Superior temporal gyrus (tissue), 1 donor: ENCODE measurements around the gene KIF26B.
"Not testable (repeated sequence)": the region's sequence is repeated elsewhere in the genome, so short reads cannot be mapped to it uniquely, and the experiment has no call there.

Experiments used
- DNase-seq: peaks from one replicate; pipeline ENCODE4 v3.0.0-alpha.2; 2016; ENCODE audit errors: extremely low spot score

The KIF26B gene

DNA sequence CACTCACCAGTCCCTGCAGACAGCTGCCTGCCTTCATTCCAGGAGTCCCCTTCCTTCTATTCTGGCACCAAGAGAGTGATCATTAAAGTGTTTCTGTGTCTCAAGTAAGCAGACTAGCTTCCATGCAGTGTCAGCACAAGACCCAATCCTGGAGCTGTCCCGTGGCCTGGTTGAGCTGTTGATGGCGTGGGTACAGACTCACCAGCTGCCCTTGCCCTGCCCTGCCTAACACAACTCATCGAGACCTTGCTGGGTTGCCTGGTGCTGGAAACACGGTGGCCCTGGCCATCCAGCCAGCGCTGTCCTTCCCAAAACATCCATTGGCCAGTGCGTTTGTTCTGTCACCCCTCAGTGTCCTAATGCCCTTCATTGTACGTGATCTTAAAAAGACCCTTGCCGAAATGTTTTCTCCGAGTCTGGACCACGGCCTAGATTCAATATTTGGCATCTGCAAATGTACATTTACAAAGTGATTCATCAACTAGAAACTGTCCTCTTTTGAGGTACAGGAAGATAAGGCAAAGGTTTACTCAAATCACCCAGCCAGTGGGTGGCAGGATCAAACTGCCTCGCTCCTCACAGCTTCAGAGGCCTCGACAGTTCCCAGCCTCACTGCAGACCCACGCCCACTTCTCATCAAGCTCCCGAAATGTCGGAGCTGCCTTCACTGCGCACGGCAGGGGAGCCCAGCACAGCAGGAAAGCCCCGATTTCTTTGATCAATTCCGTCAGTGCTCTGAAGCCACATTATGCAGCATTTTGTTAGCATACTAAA, 494.2 kb downstream of the KIF26B start:
- no peak for DNase-seq

DNA sequence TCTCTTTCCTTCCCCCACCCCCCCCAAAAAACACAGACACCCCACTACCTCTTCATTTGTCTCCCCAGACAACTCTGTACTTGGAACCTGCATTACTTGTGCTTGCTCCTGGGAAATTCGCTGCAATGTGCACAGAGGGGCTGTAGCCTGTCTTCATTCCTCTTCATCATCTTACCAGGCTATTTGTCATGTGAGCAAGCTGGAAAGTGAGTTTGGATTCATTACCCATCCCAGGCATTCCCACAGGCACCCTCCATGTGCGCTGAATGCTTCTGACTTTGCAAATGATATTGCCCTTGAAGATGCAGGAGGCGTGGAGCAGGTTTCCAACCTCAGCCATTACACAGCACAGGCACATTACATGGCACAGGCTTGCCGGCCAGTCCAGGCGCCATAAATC, 494.9 kb downstream of the KIF26B start:
- DNase-seq, result no peak

DNA sequence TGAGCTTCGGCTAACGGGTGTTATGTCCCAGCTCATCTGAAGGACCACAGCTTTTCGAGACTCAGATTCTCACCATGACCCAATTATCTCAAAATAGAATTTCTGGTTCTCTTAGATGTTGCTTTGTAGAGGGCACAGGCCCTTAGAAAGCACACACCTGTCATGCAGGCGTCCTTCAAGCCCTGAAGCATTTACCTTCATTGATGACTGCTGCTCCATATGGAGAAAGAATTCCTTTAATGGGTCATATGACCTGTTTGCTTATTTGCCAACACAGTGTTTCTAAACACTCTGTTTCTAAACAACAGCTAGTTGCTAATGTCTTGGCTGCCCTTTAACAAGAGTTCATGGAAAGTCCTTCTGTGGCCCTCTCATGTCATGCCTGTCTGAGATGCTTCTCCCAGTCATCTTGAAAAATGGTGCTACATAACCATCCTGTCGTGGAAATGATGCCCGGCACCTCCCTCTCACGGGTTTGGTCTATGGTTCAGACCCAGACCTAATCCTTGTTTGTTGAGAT, 495.7 kb downstream of the KIF26B start:
- DNase-seq, result no peak

DNA sequence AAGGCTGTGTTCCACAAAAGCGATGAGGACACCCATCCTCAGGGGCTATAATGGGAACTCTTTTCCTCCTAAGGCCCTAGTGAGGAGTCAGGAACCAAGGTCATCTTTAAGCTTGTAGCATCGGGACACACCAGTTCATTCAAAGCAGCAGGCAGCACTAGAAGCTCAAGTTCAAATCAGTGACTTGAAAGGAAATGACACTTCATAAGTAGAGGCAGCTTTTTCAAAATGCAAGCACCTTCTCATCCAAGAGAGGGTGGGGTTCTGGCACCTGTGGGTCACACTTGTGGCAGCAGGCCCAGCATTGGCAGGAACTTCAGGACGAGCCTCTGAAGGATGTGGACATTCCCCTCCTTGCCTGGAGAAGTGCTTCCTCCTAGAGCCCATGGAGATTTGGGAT, 496.3 kb downstream of the KIF26B start:
- no peak for DNase-seq

DNA sequence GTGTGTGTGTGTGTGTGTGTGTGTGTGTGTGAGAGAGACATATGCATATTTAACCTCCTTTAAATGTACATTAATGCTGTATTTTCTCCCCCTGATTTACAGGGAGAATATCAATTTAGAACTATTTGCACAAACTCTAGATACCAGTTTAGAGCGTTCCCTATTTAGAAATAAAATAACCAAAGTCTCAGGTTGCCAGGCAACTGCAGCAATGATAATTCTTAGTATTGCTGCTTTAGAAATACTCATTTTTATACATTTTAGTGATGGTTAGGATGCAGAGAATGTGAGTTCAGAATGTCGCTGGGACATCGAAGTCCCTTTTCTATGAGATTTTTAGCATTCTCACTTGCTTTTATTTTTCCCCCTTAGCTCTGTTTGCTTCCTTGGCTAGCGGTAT, 497.3 kb downstream of the KIF26B start:
- DNase-seq, result peak; percentile 31

DNA sequence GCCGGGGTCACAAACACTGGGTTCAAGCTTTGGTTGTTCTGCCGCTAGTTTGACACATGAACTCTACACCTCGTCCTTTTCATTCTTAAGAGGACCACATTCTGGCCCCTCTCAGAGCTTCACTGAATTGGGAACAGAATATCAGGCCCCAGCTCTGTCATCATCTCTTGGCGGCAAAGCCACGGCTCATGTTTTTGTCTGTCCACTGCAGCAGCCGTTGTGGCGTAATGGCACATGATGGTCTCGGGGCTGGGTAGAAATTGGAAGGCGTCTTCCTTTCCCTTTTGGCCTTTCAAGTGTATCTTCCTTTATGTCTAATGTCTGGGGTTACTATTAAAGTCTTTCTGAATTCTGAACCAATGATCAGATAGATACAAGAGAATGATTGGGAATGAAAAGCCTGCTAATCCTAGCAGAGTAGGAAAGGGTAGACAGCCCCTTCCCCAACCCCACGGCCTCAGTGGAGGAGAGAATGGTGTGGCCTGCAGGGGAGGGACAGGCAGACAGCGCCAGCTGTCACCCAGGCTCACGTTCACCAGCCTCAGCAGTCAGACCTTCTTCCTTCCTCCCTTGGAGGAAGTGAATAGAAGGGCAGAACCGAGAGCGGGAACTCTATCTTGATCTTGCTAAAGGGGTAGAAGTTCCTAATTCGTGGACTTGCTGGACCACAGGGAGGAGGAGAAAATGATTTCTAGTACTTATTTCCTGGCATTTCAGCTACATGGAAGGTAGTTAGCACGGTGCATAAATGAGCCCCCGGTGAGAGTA, 498.1 kb downstream of the KIF26B start:
- DNase-seq, result no peak

DNA sequence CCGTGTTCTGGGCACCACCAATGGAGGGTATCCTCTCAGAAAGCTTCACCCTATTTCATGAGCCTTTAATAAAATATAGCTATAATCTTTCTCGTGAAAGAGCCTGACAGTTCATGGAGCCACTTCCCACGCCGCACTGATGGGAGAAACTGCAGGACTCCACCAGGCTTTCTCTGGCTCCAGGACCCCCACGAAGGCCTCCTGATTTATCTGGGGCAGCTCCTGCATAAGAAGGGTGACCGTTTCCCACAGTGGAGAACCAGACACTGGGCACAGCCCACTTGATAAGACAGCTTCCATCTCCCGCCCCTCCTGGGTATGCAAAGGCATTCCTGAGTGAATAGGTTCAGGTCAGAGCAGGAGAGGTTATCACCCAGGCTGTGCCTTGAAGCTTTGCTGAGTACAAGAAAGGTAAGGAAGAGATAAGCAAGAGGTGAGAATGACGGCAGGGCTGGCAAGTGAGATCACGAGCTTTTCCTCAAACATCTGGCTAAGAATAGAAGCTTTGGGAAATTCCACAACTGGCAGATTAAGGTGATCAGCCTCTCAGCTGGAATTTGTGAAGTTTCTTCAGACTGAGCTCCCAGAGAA, 499.8 kb downstream of the KIF26B start:
- no peak for DNase-seq

DNA sequence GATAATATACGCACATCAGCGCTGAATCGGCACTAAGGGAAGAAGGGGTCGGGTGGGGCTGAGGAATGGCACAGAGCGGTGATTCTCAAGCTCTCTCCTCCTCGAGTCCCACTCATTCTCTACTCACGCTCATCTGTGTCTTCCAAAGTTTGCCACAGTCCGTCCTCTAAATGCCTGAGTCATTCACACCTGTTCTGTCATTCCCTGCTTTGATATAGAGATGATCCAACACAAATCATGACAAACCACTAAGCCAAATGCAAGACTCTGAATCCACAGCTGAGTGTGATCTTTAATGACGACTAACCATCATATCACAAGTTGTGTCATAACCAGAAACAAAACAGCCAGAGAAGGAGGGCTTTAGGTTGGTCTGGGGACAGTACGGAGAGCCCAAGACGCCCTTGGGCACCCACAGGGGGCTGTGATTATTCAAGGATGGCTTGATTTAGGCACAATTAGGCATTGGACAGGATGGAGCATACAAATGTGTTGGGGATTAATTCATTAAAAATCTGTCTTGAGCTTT, 501.5 kb downstream of the KIF26B start:
- DNase-seq, result no peak

DNA sequence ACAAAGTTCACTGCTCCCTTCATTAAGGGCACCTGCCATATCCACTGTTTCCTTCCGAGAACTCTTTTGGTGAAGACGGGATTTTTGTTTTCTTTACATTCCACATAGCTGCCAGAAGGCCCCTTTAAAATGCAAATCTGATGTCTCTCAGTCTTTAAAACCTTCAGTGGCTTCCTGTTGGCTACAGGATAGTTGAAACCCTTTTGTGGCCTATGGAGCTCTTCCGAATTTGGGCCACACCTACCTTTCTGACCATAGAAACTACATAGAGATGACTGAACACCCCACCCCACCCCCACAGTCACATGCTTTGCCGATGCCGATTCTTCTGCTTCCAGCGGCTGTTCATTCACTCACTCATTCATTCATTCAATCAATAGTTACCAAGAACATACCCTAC, 502.6 kb downstream of the KIF26B start:
- DNase-seq, result no peak

DNA sequence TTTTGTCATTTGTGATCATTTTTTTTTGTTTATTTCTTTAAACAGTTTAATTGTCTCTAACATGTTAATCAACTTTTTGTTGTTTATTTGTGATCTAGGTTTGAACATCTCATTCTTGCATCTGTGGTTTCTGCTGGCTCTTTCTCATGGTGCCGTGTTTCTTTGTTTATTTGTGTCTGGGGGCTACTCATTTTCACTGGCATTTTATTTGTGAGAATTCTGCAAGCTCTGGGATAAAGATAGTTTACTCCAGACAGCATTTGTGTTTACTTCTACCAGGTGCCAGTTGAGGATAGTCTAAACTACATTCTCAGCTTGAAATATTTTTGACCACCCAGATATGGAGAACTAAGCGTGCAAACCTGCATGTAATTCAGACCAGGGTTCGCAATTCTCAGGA, 508.6 kb downstream of the KIF26B start:
- DNase-seq, result no peak

DNA sequence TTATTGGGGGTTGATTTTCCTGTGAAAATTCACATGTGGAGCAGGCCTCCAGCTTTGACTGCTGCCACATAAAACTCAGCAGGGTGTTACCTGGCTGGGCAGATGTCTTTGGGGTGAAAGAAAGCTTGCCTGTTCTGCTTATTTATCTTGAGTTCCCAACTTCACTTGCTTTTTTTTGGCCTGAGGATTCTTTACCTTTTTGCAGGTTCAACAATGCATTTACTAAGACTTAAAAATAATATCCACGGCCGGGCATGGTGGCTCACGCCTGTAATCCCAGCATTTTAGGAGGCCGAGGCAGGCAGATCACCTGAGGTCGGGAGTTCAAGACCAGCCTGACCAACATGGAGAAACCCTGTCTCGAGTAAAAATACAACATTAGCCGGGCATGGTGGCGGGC, 509.1 kb downstream of the KIF26B start:
- no peak for DNase-seq

DNA sequence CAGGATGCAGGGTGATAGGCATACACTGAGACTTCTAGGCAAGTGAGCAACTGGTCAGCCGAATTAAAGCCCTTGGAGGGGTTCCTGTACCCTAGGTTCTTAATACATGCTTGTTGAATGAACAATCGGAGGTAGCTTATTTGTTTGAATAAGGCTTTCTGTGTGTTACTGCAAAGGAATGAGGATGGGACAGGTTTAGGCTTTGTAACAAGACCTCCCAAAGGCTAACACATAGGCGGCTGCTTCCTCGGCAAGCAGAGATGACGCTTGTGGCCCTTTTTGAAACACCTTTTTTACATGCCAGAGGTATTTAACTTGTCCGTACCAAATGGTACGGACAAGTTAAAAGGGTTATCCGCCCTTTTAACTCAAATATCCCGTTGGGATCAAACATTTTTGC, 511.6 kb downstream of the KIF26B start:
- DNase-seq, result no peak

DNA sequence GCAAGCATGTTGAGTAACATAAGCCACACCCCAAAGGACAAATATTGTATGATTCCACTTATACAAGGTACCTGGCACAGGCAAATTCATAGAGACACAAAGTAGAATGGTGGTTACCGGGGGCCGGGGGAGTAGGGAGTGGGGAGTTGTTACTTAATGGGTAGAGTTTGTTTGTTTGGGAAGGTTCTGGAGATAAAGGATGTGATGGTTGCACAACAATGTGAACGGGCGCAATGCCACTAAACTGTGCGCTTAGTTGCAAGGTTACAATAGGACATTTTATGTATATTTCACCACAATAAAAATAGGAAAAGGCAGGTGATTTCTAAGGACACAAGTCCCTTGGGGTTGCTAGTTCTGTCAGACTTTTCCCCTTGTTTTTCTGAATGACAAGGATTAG, 516.6 kb downstream of the KIF26B start:
- DNase-seq, result no peak

DNA sequence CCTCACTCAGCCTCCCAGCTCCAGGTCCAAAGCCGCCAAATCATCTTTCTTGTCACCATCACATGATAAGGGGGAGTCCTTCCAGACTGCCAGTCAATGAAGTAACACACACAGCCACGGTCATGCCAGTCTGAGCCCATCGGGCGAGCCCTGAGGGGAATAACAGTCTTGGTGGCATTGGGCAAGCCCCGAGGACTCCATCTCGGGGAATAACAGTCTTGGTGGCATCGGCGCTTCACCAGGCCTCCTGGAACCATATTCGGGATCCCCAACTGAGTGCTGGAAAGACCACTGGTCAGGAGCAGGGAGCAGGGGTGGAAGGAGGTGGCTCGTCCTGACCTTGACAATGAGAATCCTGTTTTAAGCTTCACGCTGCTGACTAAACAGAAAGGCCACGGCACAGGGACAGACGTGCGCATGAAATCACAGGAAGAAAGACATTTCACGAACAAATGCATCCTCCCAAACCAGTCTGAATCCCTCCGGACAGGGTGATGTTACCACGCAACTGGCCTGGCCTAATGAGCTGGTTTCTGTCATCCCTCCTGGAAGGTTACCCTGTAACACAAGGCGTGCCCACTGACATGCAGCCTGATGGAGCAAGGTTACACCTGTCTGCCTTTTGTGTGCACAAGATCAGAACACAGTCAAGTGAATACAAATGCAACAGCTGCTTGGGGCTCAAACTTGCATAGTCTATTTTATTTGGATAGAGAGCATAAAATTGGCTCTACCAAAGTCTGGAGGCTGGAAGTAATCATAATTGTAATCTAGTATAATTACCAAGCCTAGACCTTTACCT, 517.4 kb downstream of the KIF26B start:
- no peak for DNase-seq

DNA sequence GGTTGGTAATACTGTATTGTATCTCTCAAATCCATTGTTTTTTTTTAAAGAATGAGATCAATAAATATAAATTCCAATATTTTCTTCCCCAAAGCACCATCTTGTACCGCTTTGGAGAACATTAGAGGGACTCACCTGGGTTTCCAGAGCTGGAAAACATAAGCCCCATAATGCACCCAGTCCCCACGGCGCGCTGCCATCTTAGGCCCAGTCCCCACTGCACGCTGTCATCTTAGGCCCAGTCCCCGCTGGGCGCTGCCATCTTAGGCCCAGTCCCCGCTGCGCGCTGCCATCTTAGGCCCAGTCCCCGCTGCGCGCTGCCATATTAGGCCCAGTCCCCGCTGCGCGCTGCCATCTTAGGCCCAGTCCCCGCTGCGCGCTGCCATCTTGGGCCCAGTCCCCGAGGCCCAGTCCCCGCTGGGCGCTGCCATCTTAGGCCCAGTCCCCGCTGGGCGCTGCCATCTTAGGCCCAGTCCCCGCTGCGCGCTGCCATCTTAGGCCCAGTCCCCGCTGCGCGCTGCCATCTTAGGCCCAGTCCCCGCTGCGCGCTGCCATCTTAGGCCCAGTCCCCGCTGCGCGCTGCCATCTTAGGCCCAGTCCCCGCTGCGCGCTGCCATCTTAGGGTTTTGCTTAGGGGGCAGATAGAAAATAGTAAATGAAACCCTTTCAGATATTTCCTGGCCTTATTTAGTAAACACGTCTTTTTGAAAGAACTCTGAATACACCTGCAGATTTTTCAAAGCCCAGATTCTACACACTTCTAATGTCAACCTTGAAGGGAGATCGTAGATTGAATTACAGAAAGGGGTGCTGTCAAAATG, 518.3 kb downstream of the KIF26B start:
- not testable (repeated sequence) for DNase-seq

DNA sequence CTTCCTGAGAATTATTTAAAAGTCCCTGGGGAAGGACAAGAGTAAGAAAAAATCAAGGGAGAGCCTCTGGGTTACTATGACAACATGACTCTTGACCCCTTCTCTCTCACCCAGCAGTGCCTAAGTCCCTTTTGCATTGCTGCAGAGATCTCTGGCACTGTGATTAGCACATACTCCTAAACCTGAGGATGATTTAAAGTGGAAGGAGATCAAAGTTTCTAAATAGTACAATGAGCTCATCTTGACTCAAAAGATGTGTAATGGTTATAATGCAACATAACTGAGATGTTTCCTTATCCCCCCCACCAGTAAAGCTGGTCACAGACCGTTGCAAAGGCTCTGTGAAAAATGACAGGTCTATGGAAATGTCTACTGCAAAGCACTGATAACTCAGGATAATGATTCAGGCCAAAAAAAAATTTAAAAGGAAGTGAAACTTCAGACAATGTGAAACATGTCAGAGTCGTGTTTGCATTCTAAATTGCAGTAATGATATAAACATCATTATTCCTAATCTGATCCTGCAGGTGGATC, 519.2 kb downstream of the KIF26B start:
- DNase-seq, result no peak

DNA sequence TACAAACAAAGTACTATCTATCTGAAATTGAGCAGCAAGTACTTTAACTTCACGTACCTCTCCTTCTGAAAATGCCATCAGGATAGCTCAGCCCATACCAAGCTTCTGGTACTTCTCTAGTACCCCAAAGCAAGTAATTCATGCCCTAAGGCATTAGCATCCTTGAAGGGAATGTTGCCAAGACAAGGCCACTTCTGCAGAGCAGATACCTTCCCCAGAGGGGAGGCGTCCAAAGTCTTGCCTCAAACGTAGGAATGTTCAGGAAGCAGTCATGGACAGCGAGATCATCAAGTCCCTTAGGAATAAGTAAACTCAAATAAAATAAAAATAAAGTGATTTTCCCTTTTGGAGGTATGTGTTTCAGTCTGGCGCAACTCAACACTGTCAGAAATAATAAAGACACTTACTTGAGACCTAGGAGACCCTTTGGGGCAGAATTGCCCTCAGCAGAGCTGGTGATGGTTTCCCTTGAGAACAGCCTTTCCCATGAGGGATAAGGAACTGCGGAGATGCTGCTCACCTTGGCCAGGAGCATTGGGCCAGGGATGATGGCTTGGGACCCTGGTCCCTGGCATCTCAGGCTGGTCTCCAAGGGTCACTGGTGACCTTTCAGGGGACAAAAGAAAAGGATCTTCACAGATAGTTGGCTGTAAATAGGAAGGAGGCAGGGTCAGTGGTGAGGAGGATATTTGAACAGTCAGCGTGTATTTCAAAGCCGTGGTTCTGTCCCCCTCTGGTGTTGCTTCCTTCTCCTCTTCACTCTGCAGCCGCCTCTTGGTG, 522.9 kb downstream of the KIF26B start:
- DNase-seq, result no peak

DNA sequence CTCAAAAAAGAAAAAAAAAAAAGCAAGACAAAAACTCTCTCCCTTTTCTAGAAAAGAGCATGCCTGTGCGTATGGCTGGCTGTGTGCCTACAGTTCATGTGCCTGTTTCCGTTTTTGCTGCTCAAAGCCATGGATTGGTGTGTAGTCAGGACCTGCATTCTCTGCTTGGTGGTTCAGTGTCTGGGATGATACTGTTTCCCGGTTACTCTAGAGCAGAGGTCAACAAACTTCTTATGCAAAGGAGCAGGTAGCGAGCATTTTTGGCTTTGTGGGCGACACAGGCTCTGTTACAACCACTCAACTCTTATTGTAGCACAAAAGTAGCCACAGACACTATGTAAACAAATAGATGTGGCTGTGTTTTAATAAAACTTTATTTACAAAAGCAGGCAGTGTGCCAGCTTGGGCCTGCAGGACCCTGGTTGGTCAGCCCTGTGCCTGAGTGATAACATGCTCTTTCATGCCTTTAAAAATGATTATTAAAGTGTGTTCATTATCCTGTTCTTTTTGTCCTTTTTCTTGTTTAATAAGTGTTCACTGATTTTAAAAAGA, 524.2 kb downstream of the KIF26B start:
- no peak for DNase-seq
